Glutamatergic neuron (in vitro differentiated cells): ENCODE data around the gene HLA-F. TPM values are rescaled to one million over a fixed set of nuclear protein-coding genes. Genes with fewer than 3 reads are reported as not detected.
A peak's percentile ranks its signal among the peaks of the same experiment; 100 is the strongest.

Source experiments
- DNase-seq: peaks from one replicate; pipeline ENCODE4 v3.0.0; 2022
- H3K27ac Mint-ChIP-seq: one replicate; pipeline ENCODE4 v1.8.0; 2020; ENCODE audit warnings: mild to moderate bottlenecking, mixed read lengths, inconsistent platforms; ENCODE audit not compliant: unreplicated experiment
- H3K27me3 Mint-ChIP-seq: one replicate; pipeline ENCODE4 v1.8.0; 2020; ENCODE audit warnings: mild to moderate bottlenecking, moderate library complexity, mixed read lengths, inconsistent platforms; ENCODE audit not compliant: unreplicated experiment
- H3K36me3 Mint-ChIP-seq: one replicate; pipeline ENCODE4 v1.8.0; 2020; ENCODE audit warnings: mild to moderate bottlenecking, mixed read lengths, inconsistent platforms; ENCODE audit not compliant: unreplicated experiment
- H3K4me1 Mint-ChIP-seq: one replicate; pipeline ENCODE4 v1.8.0; 2020; ENCODE audit warnings: mild to moderate bottlenecking, low read depth, mixed read lengths, inconsistent platforms; ENCODE audit not compliant: unreplicated experiment
- H3K4me3 Mint-ChIP-seq: one replicate; pipeline ENCODE4 v1.8.0; 2020; ENCODE audit warnings: mild to moderate bottlenecking, mixed read lengths, inconsistent platforms; ENCODE audit not compliant: unreplicated experiment
- H3K9me3 Mint-ChIP-seq: one replicate; pipeline ENCODE4 v1.8.0; 2020; ENCODE audit warnings: mild to moderate bottlenecking, moderate library complexity, mixed read lengths, inconsistent platforms; ENCODE audit not compliant: unreplicated experiment
- total RNA-seq: library from RNA; stranded (reverse); fragmentation: NEBNext Ultra II Directional; extraction: Animal tissue kit (Norgen Biotek cat#: 25700); gene quantifications from one replicate; pipeline ENCODE4 v1.2.1, GENCODE V29; 2021; ENCODE audit not compliant: unreplicated experiment
- TF ChIP-seq, protein P1 (sequence below): fragments of 200-600 bp; sonication (generic); IDR thresholded peaks from one replicate; pipeline ENCODE4 v1.5.0; 2021; ENCODE audit not compliant: partially characterized antibody, unreplicated experiment

HLA-F gene
- total RNA-seq, 1 donor from 2014 or later: 1.9 TPM

DNA sequence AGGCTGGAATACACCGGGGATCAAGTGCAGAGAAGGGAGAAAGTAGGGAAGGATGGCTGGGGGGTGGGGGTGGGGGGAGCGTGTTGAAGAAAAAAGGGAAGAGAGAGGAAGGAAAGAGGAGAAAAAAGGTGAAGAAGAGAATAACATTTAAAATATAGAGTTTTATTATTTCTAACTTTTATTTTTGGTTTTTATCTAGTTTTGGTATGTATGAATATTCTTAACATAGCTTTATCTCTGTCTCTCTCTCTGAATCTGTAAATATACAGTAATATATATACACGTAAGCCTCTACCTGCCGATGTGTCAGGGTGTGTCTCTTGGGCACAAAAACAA, 30.0 kb downstream of the HLA-F start:
- peaks cover 2% of the 10 kb centered on the region for H3K9me3 Mint-ChIP-seq
- peaks cover 10% of the 10 kb centered on the region for H3K4me1 Mint-ChIP-seq
- no peaks in the 10 kb centered on the region for H3K36me3 Mint-ChIP-seq
- H3K4me3 Mint-ChIP-seq: peak overlapping the region; percentile 93
- DNase-seq: no peak
- no peak overlapping the region for H3K27ac Mint-ChIP-seq
- peaks cover 18% of the 10 kb centered on the region for H3K27me3 Mint-ChIP-seq
- TF ChIP-seq, protein P1, sequence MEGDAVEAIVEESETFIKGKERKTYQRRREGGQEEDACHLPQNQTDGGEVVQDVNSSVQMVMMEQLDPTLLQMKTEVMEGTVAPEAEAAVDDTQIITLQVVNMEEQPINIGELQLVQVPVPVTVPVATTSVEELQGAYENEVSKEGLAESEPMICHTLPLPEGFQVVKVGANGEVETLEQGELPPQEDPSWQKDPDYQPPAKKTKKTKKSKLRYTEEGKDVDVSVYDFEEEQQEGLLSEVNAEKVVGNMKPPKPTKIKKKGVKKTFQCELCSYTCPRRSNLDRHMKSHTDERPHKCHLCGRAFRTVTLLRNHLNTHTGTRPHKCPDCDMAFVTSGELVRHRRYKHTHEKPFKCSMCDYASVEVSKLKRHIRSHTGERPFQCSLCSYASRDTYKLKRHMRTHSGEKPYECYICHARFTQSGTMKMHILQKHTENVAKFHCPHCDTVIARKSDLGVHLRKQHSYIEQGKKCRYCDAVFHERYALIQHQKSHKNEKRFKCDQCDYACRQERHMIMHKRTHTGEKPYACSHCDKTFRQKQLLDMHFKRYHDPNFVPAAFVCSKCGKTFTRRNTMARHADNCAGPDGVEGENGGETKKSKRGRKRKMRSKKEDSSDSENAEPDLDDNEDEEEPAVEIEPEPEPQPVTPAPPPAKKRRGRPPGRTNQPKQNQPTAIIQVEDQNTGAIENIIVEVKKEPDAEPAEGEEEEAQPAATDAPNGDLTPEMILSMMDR: peak; percentile 37

- peaks cover 8% of the 10 kb centered on the region for H3K27me3 Mint-ChIP-seq
- no peaks in the 10 kb centered on the region for H3K36me3 Mint-ChIP-seq
- DNase-seq: no peak
These were observed 32.1 kb downstream of the HLA-F start for GRCh38 chr6:29755295-29755871.

DNA sequence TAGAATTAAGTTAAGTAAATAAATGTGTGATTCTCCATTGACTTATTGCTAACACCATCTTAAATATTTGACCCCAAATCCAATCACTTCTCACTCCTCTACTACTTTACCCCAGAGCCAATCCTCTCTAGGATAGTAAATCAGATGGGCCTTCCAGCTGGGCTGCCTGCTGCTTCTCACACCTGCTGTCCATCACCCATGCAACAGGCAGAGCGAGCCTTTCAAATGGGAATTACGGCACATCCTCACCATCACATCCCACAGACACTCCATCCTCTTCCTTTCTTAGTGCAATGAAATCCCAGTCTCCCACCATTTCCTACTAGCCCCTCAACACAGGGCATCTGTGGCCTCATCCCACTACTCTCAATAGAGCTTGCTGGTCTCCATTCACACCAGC, 34.0 kb downstream of the HLA-F start:
- peak overlapping the region; percentile 2 for H3K4me3 Mint-ChIP-seq
- peak overlapping the region; percentile 14 for H3K27ac Mint-ChIP-seq
- H3K36me3 Mint-ChIP-seq: no peaks in the 10 kb centered on the region
- TF ChIP-seq, protein P1: no peak
- no peak for DNase-seq
- peaks cover 12% of the 10 kb centered on the region for H3K4me1 Mint-ChIP-seq
- peaks cover 2% of the 10 kb centered on the region for H3K9me3 Mint-ChIP-seq
- H3K27me3 Mint-ChIP-seq: peaks cover 7% of the 10 kb centered on the region

More at GRCh38 chr6:29755295-29755871, 32.1 kb downstream of the HLA-F start:
- H3K4me3 Mint-ChIP-seq: no peak overlapping the region
- peaks cover 11% of the 10 kb centered on the region for H3K4me1 Mint-ChIP-seq
- no peak overlapping the region for H3K27ac Mint-ChIP-seq
- TF ChIP-seq, protein P1: no peak
- H3K9me3 Mint-ChIP-seq: peaks cover 2% of the 10 kb centered on the region

DNA sequence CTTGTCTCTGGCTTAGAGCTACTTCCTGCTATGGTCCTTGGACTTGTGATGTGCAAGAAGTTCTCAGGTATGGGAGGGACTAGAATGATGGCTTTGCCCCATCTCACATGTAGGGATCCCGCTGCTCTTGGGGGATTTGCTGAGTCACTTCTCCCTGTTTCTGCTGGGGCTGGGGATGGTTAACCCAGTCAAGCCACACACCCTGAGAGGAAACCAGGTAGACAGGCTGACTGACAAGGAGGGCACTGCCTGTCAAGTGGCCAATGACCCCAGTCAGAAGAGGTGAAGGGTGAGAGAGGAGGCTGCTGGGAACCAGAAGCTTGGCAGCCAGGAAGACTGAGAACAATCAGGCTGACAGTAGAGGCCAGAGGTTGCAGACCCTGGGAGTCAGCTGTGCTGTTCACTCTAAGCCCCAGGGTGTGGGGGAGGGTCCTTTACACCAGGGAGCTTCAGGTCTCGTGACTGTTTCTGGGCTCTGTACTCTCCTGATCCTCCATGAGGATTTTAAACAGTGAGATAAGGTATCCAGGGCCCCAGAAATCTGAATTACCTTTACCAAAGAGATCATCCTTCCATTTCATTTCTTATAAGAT, 34.6 kb downstream of the HLA-F start:
- peaks cover 2% of the 10 kb centered on the region for H3K9me3 Mint-ChIP-seq
- no peaks in the 10 kb centered on the region for H3K36me3 Mint-ChIP-seq
- peaks cover 7% of the 10 kb centered on the region for H3K27me3 Mint-ChIP-seq
- no peak for DNase-seq
- no peak overlapping the region for H3K4me3 Mint-ChIP-seq
- TF ChIP-seq, protein P1: no peak
- peaks cover 12% of the 10 kb centered on the region for H3K4me1 Mint-ChIP-seq
- H3K27ac Mint-ChIP-seq: no peak overlapping the region

DNA sequence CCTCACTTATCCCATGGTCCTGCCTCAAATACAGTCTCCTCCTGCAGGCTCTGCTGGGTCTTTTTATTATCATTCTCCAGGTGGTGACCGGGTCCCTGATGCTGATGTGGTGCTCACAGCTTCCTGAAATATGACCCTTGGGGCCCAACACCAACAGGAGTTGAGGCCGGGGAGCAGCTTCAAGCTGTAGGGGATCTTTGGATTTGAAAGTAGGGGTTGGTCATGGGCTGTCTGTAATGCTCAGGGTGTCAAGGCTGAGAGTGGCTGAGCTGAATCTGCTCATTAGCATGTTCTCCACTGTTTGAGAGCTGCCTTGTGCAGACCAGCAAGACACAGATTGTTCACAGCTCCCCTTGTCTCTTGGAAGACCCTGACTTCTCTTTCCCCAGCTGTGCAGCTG, 35.5 kb downstream of the HLA-F start:
- H3K4me1 Mint-ChIP-seq: peaks cover 12% of the 10 kb centered on the region
- no peak for DNase-seq
- H3K36me3 Mint-ChIP-seq: no peaks in the 10 kb centered on the region
- no peak overlapping the region for H3K27ac Mint-ChIP-seq
- peaks cover 10% of the 10 kb centered on the region for H3K27me3 Mint-ChIP-seq
- peaks cover 2% of the 10 kb centered on the region for H3K9me3 Mint-ChIP-seq
- TF ChIP-seq, protein P1: no peak
- H3K4me3 Mint-ChIP-seq: no peak overlapping the region
